Measurements from ENCODE around the gene PTEN.

- TF ChIP-seq CTCF (conservative IDR thresholded peaks at IDR 0.05; ENCODE audit: low read length) (no peak), EZH2phosphoT487 (IDR thresholded peaks at IDR 0.05; ENCODE audit: borderline replicate concordance) (no peak)
Measured at GRCh38 chr10:87867453-87867852, 4.0 kb downstream of the PTEN start.
